GM23338 (cell line): ENCODE results near the gene C13orf46. TPM values are rescaled to one million over a fixed set of nuclear protein-coding genes. Genes with fewer than 3 reads are reported as not detected.

ENCODE experiments used
- ATAC-seq: fragments of 200-7000 bp; cut with Tn5 transposase; 3 replicates; pipeline ENCODE4 v1.9.1; 2020
- DNase-seq: peaks from one replicate; pipeline ENCODE4 v3.0.0-alpha.2; 2015; ENCODE audit warnings: low spot score
- H2AFZ ChIP-seq: fragments of 200-600 bp; sonication (generic); 2 replicates; pipeline ENCODE4 v1.8.0; 2016; ENCODE audit warnings: antibody characterized with exemption, mild to moderate bottlenecking, moderate library complexity
- H3F3A ChIP-seq: fragments of 200-600 bp; sonication (generic); replicated peaks from 2 replicates; pipeline ENCODE4 v1.8.0; 2017; ENCODE audit warnings: antibody characterized with exemption, mixed run types, low read depth
- H3K27ac ChIP-seq: fragments of 200-600 bp; sonication (generic); 2 replicates; pipeline ENCODE4 v1.6.1; 2016; ENCODE audit warnings: low read depth
- H3K27me3 ChIP-seq: fragments of 200-600 bp; sonication (generic); 2 replicates; pipeline ENCODE4 v1.8.0; 2016; ENCODE audit warnings: mild to moderate bottlenecking, mixed run types, moderate library complexity; ENCODE audit not compliant: insufficient read depth
- H3K36me3 ChIP-seq: fragments of 200-600 bp; sonication (generic); 2 replicates; pipeline ENCODE4 v1.8.0; 2016; ENCODE audit warnings: mild to moderate bottlenecking; ENCODE audit not compliant: insufficient read depth
- H3K4me1 ChIP-seq: fragments of 200-600 bp; sonication (generic); 2 replicates; pipeline ENCODE4 v1.8.0; 2016; ENCODE audit warnings: mild to moderate bottlenecking, moderate library complexity; ENCODE audit not compliant: insufficient read depth
- H3K4me2 ChIP-seq: fragments of 200-600 bp; sonication (generic); 2 replicates; pipeline ENCODE4 v1.7.1; 2017; ENCODE audit warnings: mixed run types
- H3K4me3 ChIP-seq: fragments of 200-600 bp; sonication (generic); 2 replicates; pipeline ENCODE4 v1.6.1; 2016; ENCODE audit warnings: mixed run types
- H3K79me2 ChIP-seq: fragments of 200-600 bp; sonication (generic); replicated peaks from 2 replicates; pipeline ENCODE4 v1.8.0; 2017; ENCODE audit warnings: mild to moderate bottlenecking; ENCODE audit not compliant: insufficient read depth
- H3K9me2 ChIP-seq: fragments of 200-600 bp; sonication (generic); 2 replicates; pipeline ENCODE4 v1.8.0; 2017; ENCODE audit not compliant: insufficient read depth
- H4K20me1 ChIP-seq: fragments of 200-600 bp; sonication (generic); replicated peaks from 2 replicates; pipeline ENCODE4 v1.8.0; 2017; ENCODE audit warnings: mild to moderate bottlenecking; ENCODE audit not compliant: insufficient read depth
- H3K27ac Mint-ChIP-seq: 2 replicates; pipeline ENCODE4 v1.8.0; 2020; ENCODE audit warnings: inconsistent platforms, mild to moderate bottlenecking, moderate library complexity, mixed read lengths
- H3K27me3 Mint-ChIP-seq: 3 replicates; pipeline ENCODE4 v1.8.0; 2022; ENCODE audit warnings: low read depth, mild to moderate bottlenecking, moderate library complexity, mixed read lengths, inconsistent platforms; ENCODE audit not compliant: insufficient read depth, poor library complexity
- H3K36me3 Mint-ChIP-seq: 3 replicates; pipeline ENCODE4 v1.8.0; 2021; ENCODE audit warnings: low read depth, mild to moderate bottlenecking, inconsistent platforms, moderate library complexity, mixed read lengths
- H3K4me1 Mint-ChIP-seq: 3 replicates; pipeline ENCODE4 v1.8.0; 2020; ENCODE audit warnings: mild to moderate bottlenecking, inconsistent platforms, mixed read lengths
- H3K4me3 Mint-ChIP-seq: 3 replicates; pipeline ENCODE4 v1.8.0; 2021; ENCODE audit warnings: moderate library complexity, mild to moderate bottlenecking, inconsistent platforms, mixed read lengths
- H3K9me3 Mint-ChIP-seq: 3 replicates; pipeline ENCODE4 v1.8.0; 2020; ENCODE audit warnings: moderate library complexity, mild to moderate bottlenecking, inconsistent platforms, mixed read lengths
- CREB1 ChIP-seq: fragments of 250-450 bp; sonication (Bioruptor Pico); IDR thresholded peaks from 2 replicates; pipeline ENCODE4 v1.5.0; 2020; ENCODE audit warnings: low read depth, mild to moderate bottlenecking, moderate library complexity
- CTCF ChIP-seq, 2 experiments: fragments of 200-600 bp in 1 of 2; sonication (generic) in 1 of 2; conservative IDR thresholded peaks; 2 replicates each; pipeline versions ENCODE4 v1.5.1 to v1.6.1; 2016 to 2017; ENCODE audit warnings: antibody characterized with exemption in 2 of 2, low read depth in 2 of 2, mild to moderate bottlenecking in 2 of 2, moderate library complexity in 1 of 2
- ETS1 ChIP-seq: IDR thresholded peaks from 2 replicates; pipeline ENCODE4 v1.6.1; 2016; ENCODE audit warnings: antibody characterized with exemption
- JUNB ChIP-seq: IDR thresholded peaks from one replicate; pipeline ENCODE4 v1.6.1; 2016; ENCODE audit warnings: antibody characterized with exemption; ENCODE audit not compliant: unreplicated experiment
- NANOG ChIP-seq: IDR thresholded peaks from 2 replicates; pipeline ENCODE4 v1.6.1; 2016; ENCODE audit warnings: antibody characterized with exemption, borderline replicate concordance
- POLR2AphosphoS5 ChIP-seq: IDR thresholded peaks from 2 replicates; pipeline ENCODE4 v1.6.1; 2016; ENCODE audit warnings: antibody characterized with exemption, low read depth
- REST ChIP-seq: IDR thresholded peaks from one replicate; pipeline ENCODE4 v1.6.1; 2018; ENCODE audit warnings: antibody characterized with exemption; ENCODE audit not compliant: unreplicated experiment
- STAT1 ChIP-seq: IDR thresholded peaks from one replicate; pipeline ENCODE4 v1.6.1; 2016; ENCODE audit warnings: antibody characterized with exemption; ENCODE audit not compliant: unreplicated experiment
- ZNF114 ChIP-seq: fragments of 250-450 bp; sonication (Bioruptor Pico); IDR thresholded peaks from 2 replicates; pipeline ENCODE4 v1.5.0; 2020; ENCODE audit warnings: mild to moderate bottlenecking, moderate library complexity
- ZNF331 ChIP-seq: fragments of 250-450 bp; sonication (Bioruptor Pico); IDR thresholded peaks from 2 replicates; pipeline ENCODE4 v1.5.0; 2020; ENCODE audit warnings: low read depth, mild to moderate bottlenecking, moderate library complexity
- ZNF462 ChIP-seq: fragments of 250-450 bp; sonication (Bioruptor Pico); IDR thresholded peaks from 2 replicates; pipeline ENCODE4 v1.5.0; 2020; ENCODE audit warnings: mild to moderate bottlenecking, moderate library complexity
- polyA plus RNA-seq: library from polyadenylated mRNA; unstranded; fragments of >200 nt; fragmentation: Nextera tagmentation; extraction: Ambion mirVana; gene quantifications from 2 replicates; pipeline ENCODE4 v1.2.1, GENCODE V29; 2016
- total RNA-seq: library from RNA; depleted of rRNA; stranded (reverse); fragments of >200 nt; shearing (Covaris generic); gene quantifications from 2 replicates; pipeline ENCODE4 v1.2.3, GENCODE V29; 2014

The C13orf46 gene
- total and polyA plus RNA-seq, 2 experiments from 2014 or later = 0.44 to 1.5 TPM

GRCh38 chr13:114010401-114011101 is 36.7 kb upstream of the C13orf46 start:
- Histone ChIP-seq H3K27ac (no peak overlapping the region), H3F3A (no peaks in the 10 kb centered on the region), H2AFZ (no peak overlapping the region), H3K4me1 (no peaks in the 10 kb centered on the region), H3K4me2 (no peak overlapping the region), H3K4me3 (no peak overlapping the region), H3K79me2 (no peaks in the 10 kb centered on the region), H3K27me3 (no peaks in the 10 kb centered on the region), H3K9me2 (no peaks in the 10 kb centered on the region), H4K20me1 (no peaks in the 10 kb centered on the region), H3K36me3 (no peaks in the 10 kb centered on the region)
- H3K27me3 Mint-ChIP-seq = peaks cover 3% of the 10 kb centered on the region
- no peaks in the 10 kb centered on the region for H3K9me3 Mint-ChIP-seq
- TF ChIP-seq CREB1 = no peak
- no peak for TF ChIP-seq CTCF (conservative IDR thresholded peaks at IDR 0.05; ENCODE audit: low read depth in 2 of 2)
- no peak for TF ChIP-seq JUNB
- TF ChIP-seq REST = no peak
- no peak for TF ChIP-seq ZNF462 (CRISPR knock-in tag)
- TF ChIP-seq POLR2AphosphoS5 = no peak
- TF ChIP-seq STAT1 = no peak
- no peak for TF ChIP-seq NANOG
- no peak for TF ChIP-seq ZNF331 (CRISPR knock-in tag)
- no peak for TF ChIP-seq ETS1
- no peak for TF ChIP-seq ZNF114 (CRISPR knock-in tag)
- peaks cover 13% of the 10 kb centered on the region for H3K36me3 Mint-ChIP-seq
- no peak overlapping the region for H3K4me3 Mint-ChIP-seq
- peak overlapping the region; percentile 61; the same call in 1 of the 2 replicates for H3K27ac Mint-ChIP-seq
- H3K4me1 Mint-ChIP-seq = no peaks in the 10 kb centered on the region; the same call in 2 of the 3 replicates
- ATAC-seq = peak; percentile 40; the same call in 1 of the 3 replicates
- DNase-seq = no peak
